NCI-H345 treated with DMSO at 0.1 percent for 48 hours (cell line): Measurements from ENCODE around the gene FEM1C.
A peak's percentile ranks its signal among the peaks of the same experiment; 100 is the strongest.
"Not testable (repeated sequence)": the region's sequence is repeated elsewhere in the genome, so short reads cannot be mapped to it uniquely, and the experiment has no call there.

Experiments used
- DNase-seq: peaks from one replicate; lab custom pipeline; 2025; ENCODE audit not compliant: unreplicated experiment; lab: John Stamatoyannopoulos, UW

Gene FEM1C

GRCh38 chr5:115479166-115479873, 65.3 kb downstream of the FEM1C start:
- DNase-seq = not testable (repeated sequence)

- DNase-seq = no peak
Measured at GRCh38 chr5:115478281-115478680, 66.3 kb downstream of the FEM1C start.

GRCh38 chr5:115477581-115477980, 67.0 kb downstream of the FEM1C start:
- DNase-seq = no peak

GRCh38 chr5:115475788-115476187, 68.8 kb downstream of the FEM1C start:
- DNase-seq = no peak

GRCh38 chr5:115472271-115473025, 72.1 kb downstream of the FEM1C start:
- peak; percentile 45 for DNase-seq

GRCh38 chr5:115471345-115472063, 73.1 kb downstream of the FEM1C start:
- no peak for DNase-seq

GRCh38 chr5:115470921-115471320, 73.7 kb downstream of the FEM1C start:
- DNase-seq = no peak
